ENCODE results near the gene FAM184A. TPM values are rescaled to one million over a fixed set of nuclear protein-coding genes. Genes with fewer than 3 reads are reported as not detected.

Gene FAM184A
- polyA plus RNA-seq, 1 donor (not counting 4 experiments of a cell fraction or from before 2014, with no cell fraction given) = 0.20 TPM

GRCh38 chr6:119124079-119124824, 45.8 kb upstream of the FAM184A start:
- H3K9me3 ChIP-seq (ENCODE audit: control insufficient read depth, low read depth, low read length) = no peaks in the 10 kb centered on the region
- H2AFZ ChIP-seq (ENCODE audit: control insufficient read depth, low read length) = no peak overlapping the region
- no peak overlapping the region for H3K27ac ChIP-seq (ENCODE audit: control insufficient read depth, insufficient read depth, low read length)
- H3K9ac ChIP-seq (ENCODE audit: control insufficient read depth, extremely low read depth, insufficient read depth, low read length) = no peak overlapping the region
- DNase-seq (ENCODE audit: low read depth, low spot score) = no peak
- FAIRE-seq = no peak
- H3K9me1 ChIP-seq (ENCODE audit: control insufficient read depth, extremely low read depth, insufficient read depth, low read length) = no peaks in the 10 kb centered on the region
- dilution Hi-C loops (cut with MboI; ENCODE audit: extremely low pct_ligation_motif_present, low sequenced_read_pairs) = loop anchor here (25.0 kb wide), 1 partner anchor 162 kb away; no protein-coding TSS in a partner anchor
- no peak overlapping the region for H3K4me2 ChIP-seq (ENCODE audit: control insufficient read depth, extremely low read depth, insufficient read depth, low read depth, low read length)
- no peaks in the 10 kb centered on the region for H3K27me3 ChIP-seq (ENCODE audit: control insufficient read depth, extremely low read depth, insufficient read depth, low read length)
- H4K20me1 ChIP-seq (ENCODE audit: control insufficient read depth, extremely low read depth, insufficient read depth, low read length) = no peaks in the 10 kb centered on the region
- TF ChIP-seq EZH2 (IDR thresholded peaks at IDR 0.05; ENCODE audit: low read length) = no peak
- no peak for TF ChIP-seq CTCF (optimal IDR thresholded peaks at IDR 0.05 in 1 of 3, IDR thresholded peaks at IDR 0.05 in 1 of 3, conservative IDR thresholded peaks at IDR 0.05 in 1 of 3; ENCODE audit: extremely low read depth in 1 of 3, insufficient read depth in 2 of 3, low read length in 3 of 3)
- H3K4me1 ChIP-seq (ENCODE audit: control insufficient read depth, extremely low read depth, insufficient read depth, low read length) = peaks cover 4% of the 10 kb centered on the region
- no peak overlapping the region for H3K4me3 ChIP-seq (ENCODE audit: control insufficient read depth in 2 of 3, extremely low read depth in 1 of 3, insufficient read depth in 2 of 3, low read depth in 1 of 3, low read length in 3 of 3)
- no peaks in the 10 kb centered on the region for H3K79me2 ChIP-seq (ENCODE audit: control insufficient read depth, insufficient read depth, low read length)
- H3K36me3 ChIP-seq (ENCODE audit: control insufficient read depth in 2 of 2, extremely low read depth in 1 of 2, insufficient read depth in 2 of 2, low read length in 2 of 2) = no peaks in the 10 kb centered on the region

GRCh38 chr6:119122336-119122735, 43.9 kb upstream of the FAM184A start:
- Histone ChIP-seq H3K79me2 (ENCODE audit: control insufficient read depth, insufficient read depth, low read length) (no peaks in the 10 kb centered on the region), H3K9me3 (ENCODE audit: control insufficient read depth, low read depth, low read length) (no peaks in the 10 kb centered on the region), H3K4me1 (ENCODE audit: control insufficient read depth, extremely low read depth, insufficient read depth, low read length) (peaks cover 3% of the 10 kb centered on the region), H3K27ac (ENCODE audit: control insufficient read depth, insufficient read depth, low read length) (no peak overlapping the region), H3K9me1 (ENCODE audit: control insufficient read depth, extremely low read depth, insufficient read depth, low read length) (no peaks in the 10 kb centered on the region), H3K9ac (ENCODE audit: control insufficient read depth, extremely low read depth, insufficient read depth, low read length) (no peak overlapping the region), H4K20me1 (ENCODE audit: control insufficient read depth, extremely low read depth, insufficient read depth, low read length) (no peaks in the 10 kb centered on the region), H3K36me3 (ENCODE audit: control insufficient read depth in 2 of 2, extremely low read depth in 1 of 2, insufficient read depth in 2 of 2, low read length in 2 of 2) (no peaks in the 10 kb centered on the region), H3K4me3 (ENCODE audit: control insufficient read depth in 2 of 3, extremely low read depth in 1 of 3, insufficient read depth in 2 of 3, low read depth in 1 of 3, low read length in 3 of 3) (no peak overlapping the region), H3K4me2 (ENCODE audit: control insufficient read depth, extremely low read depth, insufficient read depth, low read depth, low read length) (no peak overlapping the region), H3K27me3 (ENCODE audit: control insufficient read depth, extremely low read depth, insufficient read depth, low read length) (no peaks in the 10 kb centered on the region), H2AFZ (ENCODE audit: control insufficient read depth, low read length) (no peak overlapping the region)
- TF ChIP-seq CTCF (optimal IDR thresholded peaks at IDR 0.05 in 1 of 3, IDR thresholded peaks at IDR 0.05 in 1 of 3, conservative IDR thresholded peaks at IDR 0.05 in 1 of 3; ENCODE audit: extremely low read depth in 1 of 3, insufficient read depth in 2 of 3, low read length in 3 of 3) (no peak), EZH2 (IDR thresholded peaks at IDR 0.05; ENCODE audit: low read length) (no peak)
- FAIRE-seq = no peak
- no peak for DNase-seq (ENCODE audit: low read depth, low spot score)
- dilution Hi-C loops (cut with MboI; ENCODE audit: extremely low pct_ligation_motif_present, low sequenced_read_pairs) = loop anchor here (25.0 kb wide), 1 partner anchor 160 kb away; no protein-coding TSS in a partner anchor

Measured in keratinocyte (primary cell).